Stomach (tissue), 9 donors: Measurements from ENCODE around the gene DYNLT2. TPM values are rescaled to one million over a fixed set of nuclear protein-coding genes. Genes with fewer than 3 reads are reported as not detected.

Experiments
- DNase-seq, 2 donors: peaks; one replicate each; pipeline versions ENCODE4 v3.0.0 to v3.0.0-alpha.2; 2013 to 2019
- H3K27ac ChIP-seq, 5 donors: fragments of 200-600 bp in 4 of 5; sonication (generic) in 4 of 5; one replicate each; pipeline ENCODE4 v1.5.1; 2013 to 2019; ENCODE audit warnings: mild to moderate bottlenecking in 1 of 5, moderate library complexity in 1 of 5
- H3K27me3 ChIP-seq, 3 donors: fragments of 200-600 bp; sonication (generic); one replicate each; pipeline ENCODE4 v1.5.1; 2017 to 2019; ENCODE audit warnings: mixed run types in 1 of 3
- H3K36me3 ChIP-seq, 4 donors: fragments of 200-600 bp; sonication (generic); 1 replicate in 3 of 4; 2 replicates in 1 of 4; pipeline ENCODE4 v1.5.1; 2016 to 2019
- H3K4me1 ChIP-seq, 4 donors: fragments of 200-600 bp; sonication (generic); one replicate each; pipeline ENCODE4 v1.5.1; 2016 to 2019
- H3K4me3 ChIP-seq, 4 donors: fragments of 200-600 bp; sonication (generic) in 3 of 4; one replicate each; pipeline ENCODE4 v1.5.1; 2016 to 2019; ENCODE audit warnings: mild to moderate bottlenecking in 1 of 4
- H3K9me3 ChIP-seq, 4 donors: fragments of 200-600 bp; sonication (generic); one replicate each; pipeline ENCODE4 v1.5.1; 2016 to 2019
- CTCF ChIP-seq, 7 experiments: fragments of 450-650 bp in 4 of 7; fragments of 200-600 bp in 3 of 7; sonication (generic) in 3 of 7; IDR thresholded peaks; one replicate each; pipeline ENCODE4 v1.5.1; 2016 to 2019; ENCODE audit warnings: antibody characterized with exemption in 7 of 7, control low read depth in 2 of 7, mild to moderate bottlenecking in 1 of 7
- EP300 ChIP-seq: sonication (generic); formaldehyde crosslinking; IDR thresholded peaks from one replicate; pipeline ENCODE4 v1.6.1; 2017; ENCODE audit warnings: antibody characterized with exemption
- POLR2A ChIP-seq, 4 donors: fragments of 450-650 bp; IDR thresholded peaks; one replicate each; pipeline ENCODE4 v1.6.1; 2016; ENCODE audit warnings: antibody characterized with exemption in 4 of 4, control low read depth in 2 of 4, mild to moderate bottlenecking in 1 of 4, moderate library complexity in 1 of 4
- POLR2AphosphoS5 ChIP-seq, 3 donors: sonication (generic); formaldehyde crosslinking; IDR thresholded peaks; one replicate each; pipeline ENCODE4 v1.6.1; 2016; ENCODE audit warnings: antibody characterized with exemption in 3 of 3
- WGBS, 5 donors: extraction: QIAGEN DNeasy Blood & Tissue Kit in 3 of 5; methylation state at CpG; one replicate each; pipeline versions ENCODE4 v1.1.5 to v1.1.7; 2013 to 2018; 5-methylcytosine and 5-hydroxymethylcytosine counted together
- intact Hi-C: fragments of 100-400 bp; cut with DNase I; formaldehyde crosslinking; loops from one replicate; pipeline ENCODE4 v1.15.1; 2023; ENCODE audit warnings: low total_unique reads
- polyA plus RNA-seq, 3 donors: library from polyadenylated mRNA; stranded (reverse); fragments of 200-250 nt; gene quantifications; one replicate each; pipeline ENCODE4 v1.2.3, GENCODE V29; 2013
- total RNA-seq, 5 donors: library from RNA; depleted of rRNA; stranded (reverse); fragments of >200 nt; gene quantifications; one replicate each; pipeline versions ENCODE4 v1.1.0 to v1.2.3, GENCODE V29; 2014 to 2016
- donor health status: healthy with polysubstance abuse.
- donor health status: Bipolar disorder and iron deficiency.
- donor health status: healthy.

The DYNLT2 gene
- total and polyA plus RNA-seq, 8 donors, result 0.46 to 5.3 (median 1.8) TPM; not detected in 2

DNA sequence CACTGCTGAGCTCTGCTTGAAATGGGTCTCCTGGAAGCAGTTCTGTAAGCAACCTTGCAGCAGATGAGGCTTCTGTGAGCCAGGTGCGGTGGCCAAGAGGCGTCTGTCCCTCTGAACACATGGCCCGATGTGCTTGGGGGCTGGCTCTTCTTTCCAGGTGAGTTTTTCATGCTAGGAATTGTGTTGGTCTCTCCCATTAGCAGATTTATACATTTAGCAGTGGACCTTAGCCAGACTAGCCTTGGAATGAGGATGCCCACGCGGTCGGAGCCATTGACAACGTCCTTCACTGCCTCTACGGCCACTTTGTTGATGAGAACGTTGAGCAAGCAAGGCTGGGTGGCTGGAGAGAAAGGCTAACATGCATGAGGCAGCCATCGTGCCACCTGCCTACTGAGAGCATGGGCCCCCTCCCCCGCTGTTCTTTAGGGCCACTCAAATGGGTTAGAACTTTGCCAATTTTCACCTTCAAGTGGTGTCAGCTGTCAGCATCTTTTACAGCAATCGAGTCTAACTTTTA lies 33.5 kb upstream of the DYNLT2 start:
- TF ChIP-seq POLR2AphosphoS5 (IDR thresholded peaks at IDR 0.05) (no peak), POLR2A (IDR thresholded peaks at IDR 0.05) (no peak), CTCF (IDR thresholded peaks at IDR 0.05) (no peak), EP300 (no peak)
- WGBS, 5 donors, result 74 to 94% (median 87%) methylated on average over 6 to 12 of the region's 12 CpGs

DNA sequence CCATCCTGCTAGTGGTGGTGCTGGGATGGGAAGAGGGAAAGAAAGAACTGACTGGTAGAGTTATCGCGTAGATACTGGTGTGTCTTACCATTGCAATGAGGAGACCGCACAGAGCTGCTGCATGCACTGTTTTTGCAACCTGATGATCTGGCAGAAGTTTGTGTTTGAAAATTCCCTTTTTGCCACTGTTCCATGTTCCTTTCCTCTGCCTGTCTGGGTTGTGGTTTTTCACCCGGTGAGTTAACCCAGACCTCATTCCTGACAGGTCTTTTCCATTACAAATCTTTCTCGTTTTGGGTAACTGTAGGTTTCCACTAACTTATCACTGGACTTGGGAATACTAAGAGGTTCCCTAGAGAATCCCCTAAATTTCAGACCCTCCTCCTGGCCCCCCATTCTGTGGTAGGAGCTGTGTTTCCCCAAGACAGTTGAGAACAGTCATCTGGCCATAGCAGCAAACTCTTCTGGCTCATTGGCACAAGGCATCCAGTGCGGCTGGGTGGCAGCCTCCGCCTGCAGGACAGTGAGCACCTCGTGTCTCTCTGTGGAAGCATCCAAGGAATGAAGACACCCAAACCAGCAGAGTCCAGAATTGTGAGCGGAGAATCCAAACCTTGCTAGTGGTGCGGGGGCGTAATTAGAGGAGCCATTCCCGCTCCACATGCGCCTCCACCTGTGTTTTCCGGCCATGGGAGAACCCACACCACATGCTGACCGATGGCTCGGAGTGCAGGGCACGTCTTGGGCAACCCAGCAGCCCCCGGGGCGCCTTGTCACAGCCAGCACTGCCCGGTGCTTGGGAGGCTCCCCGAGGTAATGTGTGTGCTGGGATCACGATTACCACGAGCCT lies 32.8 kb upstream of the DYNLT2 start:
- TF ChIP-seq POLR2AphosphoS5 (IDR thresholded peaks at IDR 0.05) (no peak), EP300 (no peak), CTCF (IDR thresholded peaks at IDR 0.05) (no peak), POLR2A (IDR thresholded peaks at IDR 0.05) (no peak)
- Histone ChIP-seq H3K36me3 (peaks cover 0 to 47% (median 38%) of the 10 kb centered on the region in 4 donors), H3K27me3 (no peaks in the 10 kb centered on the region), H3K27ac (no peak overlapping the region), H3K9me3 (no peaks in the 10 kb centered on the region), H3K4me3 (no peak overlapping the region), H3K4me1 (peaks cover 0 to 1% (median 0%) of the 10 kb centered on the region in 4 donors)
- intact Hi-C loops, result no loop called here
- WGBS, 5 donors, result 92 to 96% (median 96%) methylated on average over 18 to 23 of the region's 23 CpGs
- no peak for DNase-seq

More for the DNA sequence above, 33.5 kb upstream of the DYNLT2 start:
- no peak for DNase-seq
- H3K36me3 ChIP-seq, result peaks cover 0 to 40% (median 31%) of the 10 kb centered on the region in 4 donors
- peaks cover 5 to 8% (median 5%) of the 10 kb centered on the region in 4 donors for H3K4me1 ChIP-seq
- H3K4me3 ChIP-seq, result no peak overlapping the region
- intact Hi-C loops, result no loop called here
- no peaks in the 10 kb centered on the region for H3K27me3 ChIP-seq
- H3K9me3 ChIP-seq, result no peaks in the 10 kb centered on the region
- no peak overlapping the region for H3K27ac ChIP-seq

- WGBS, 5 donors, result 83 to 88% (median 88%) methylated on average over 6 to 9 of the region's 9 CpGs
- Histone ChIP-seq H3K27me3 (no peaks in the 10 kb centered on the region), H3K36me3 (peaks cover 0 to 55% (median 45%) of the 10 kb centered on the region in 4 donors), H3K4me3 (no peak overlapping the region), H3K27ac (no peak overlapping the region), H3K9me3 (no peaks in the 10 kb centered on the region), H3K4me1 (no peaks in the 10 kb centered on the region)
- intact Hi-C loops, result no loop called here
- no peak for TF ChIP-seq CTCF (IDR thresholded peaks at IDR 0.05)
- TF ChIP-seq POLR2AphosphoS5 (IDR thresholded peaks at IDR 0.05), result no peak
- TF ChIP-seq EP300, result no peak
- no peak for TF ChIP-seq POLR2A (IDR thresholded peaks at IDR 0.05)
- no peak for DNase-seq
Observed at GRCh38 chr6:169783401-169783800, 32.0 kb upstream of the DYNLT2 start.

GRCh38 chr6:169782966-169783365 lies 31.6 kb upstream of the DYNLT2 start:
- TF ChIP-seq POLR2A (IDR thresholded peaks at IDR 0.05) (no peak), POLR2AphosphoS5 (IDR thresholded peaks at IDR 0.05) (no peak), CTCF (IDR thresholded peaks at IDR 0.05) (no peak), EP300 (no peak)
- DNase-seq, result no peak
- Histone ChIP-seq H3K27ac (no peak overlapping the region), H3K4me1 (no peaks in the 10 kb centered on the region), H3K9me3 (no peaks in the 10 kb centered on the region), H3K4me3 (no peak overlapping the region), H3K27me3 (no peaks in the 10 kb centered on the region), H3K36me3 (peaks cover 0 to 57% (median 48%) of the 10 kb centered on the region in 4 donors)
- intact Hi-C loops, result no loop called here
- 92 to 98% (median 97%) methylated on average over 8 of the region's 8 CpGs for WGBS, 5 donors
